Thyroid gland (tissue), 4 donors: ENCODE measurements around the gene SUPT16H. TPM values are rescaled to one million over a fixed set of nuclear protein-coding genes. Genes with fewer than 3 reads are reported as not detected.
"Not testable (repeated sequence)": the region's sequence is repeated elsewhere in the genome, so short reads cannot be mapped to it uniquely, and the experiment has no call there.

Experiments used
- DNase-seq, 2 donors: peaks; one replicate each; pipeline ENCODE4 v3.0.0-alpha.2; 2019
- H3K27ac ChIP-seq, 3 donors: fragments of 200-600 bp; sonication (generic); 1 replicate in 2 of 3; 2 replicates in 1 of 3; pipeline ENCODE4 v1.5.1; 2016 to 2019; ENCODE audit warnings: mild to moderate bottlenecking in 1 of 3, moderate library complexity in 1 of 3
- H3K27me3 ChIP-seq: fragments of 200-600 bp; sonication (generic); one replicate; pipeline ENCODE4 v1.5.1; 2019
- H3K36me3 ChIP-seq, 2 donors: fragments of 200-600 bp; sonication (generic); one replicate each; pipeline ENCODE4 v1.5.1; 2016 to 2019
- H3K4me1 ChIP-seq, 2 donors: fragments of 200-600 bp; sonication (generic); one replicate each; pipeline ENCODE4 v1.5.1; 2017 to 2019
- H3K4me3 ChIP-seq, 3 donors: fragments of 200-600 bp; sonication (generic); replicated peaks in 1 of 3; 1 replicate in 2 of 3; 2 replicates in 1 of 3; pipeline ENCODE4 v1.5.1; 2016; ENCODE audit warnings: mild to moderate bottlenecking in 1 of 3
- H3K9me3 ChIP-seq: fragments of 200-600 bp; sonication (generic); one replicate; pipeline ENCODE4 v1.5.1; 2017
- CTCF ChIP-seq, 6 experiments: fragments of 200-600 bp in 3 of 6; fragments of 450-650 bp in 3 of 6; sonication (generic) in 3 of 6; IDR thresholded peaks; one replicate each; pipeline ENCODE4 v1.5.1; 2016 to 2019; ENCODE audit warnings: antibody characterized with exemption in 6 of 6, mild to moderate bottlenecking in 2 of 6, inconsistent platforms in 1 of 6, moderate library complexity in 1 of 6
- POLR2A ChIP-seq, 2 donors: fragments of 450-650 bp; IDR thresholded peaks; one replicate each; pipeline ENCODE4 v1.6.1; 2017; ENCODE audit warnings: antibody characterized with exemption in 2 of 2, mild to moderate bottlenecking in 2 of 2, moderate library complexity in 1 of 2
- WGBS, 2 donors: methylation state at CpG; one replicate each; pipeline ENCODE4 v1.1.5; 2017; 5-methylcytosine and 5-hydroxymethylcytosine counted together
- intact Hi-C: fragments of 100-400 bp; cut with DNase I; formaldehyde crosslinking; loops from one replicate; pipeline ENCODE4 v1.15.1; 2023
- small RNA-seq: library from RNA; depleted of rRNA; stranded (forward); fragments of <200 nt; gene quantifications from one replicate; pipeline ENCODE3, GENCODE V24; 2016
- total RNA-seq, 4 donors: library from RNA; depleted of rRNA; stranded (reverse); fragments of >200 nt; gene quantifications; one replicate each; pipeline ENCODE4 v1.2.3, GENCODE V29; 2016

Gene SUPT16H
- total RNA-seq, 4 donors from 2014 or later: 58.4 to 87.0 (median 69.9) TPM

- H3K9me3 ChIP-seq: no peaks in the 10 kb centered on the region
- H3K4me1 ChIP-seq: peaks cover 0 to 4% of the 10 kb centered on the region in 2 donors
- no peak overlapping the region for H3K4me3 ChIP-seq
- no peaks in the 10 kb centered on the region for H3K36me3 ChIP-seq
- WGBS, 2 donors: 70 to 72% methylated on average over 3 of the region's 3 CpGs
- no peak for TF ChIP-seq CTCF (IDR thresholded peaks at IDR 0.05)
- no peak for TF ChIP-seq POLR2A (IDR thresholded peaks at IDR 0.05)
- no peak overlapping the region for H3K27ac ChIP-seq
- intact Hi-C loops: no loop called here
- H3K27me3 ChIP-seq: no peaks in the 10 kb centered on the region
- no peak for DNase-seq
Measured at GRCh38 chr14:21307637-21308036, 76.2 kb downstream of the SUPT16H start.

- H3K4me3 ChIP-seq, DNase-seq, H3K27me3 ChIP-seq, H3K36me3 ChIP-seq, H3K27ac ChIP-seq, intact Hi-C loops, H3K4me1 ChIP-seq, H3K9me3 ChIP-seq: not testable (repeated sequence)
- 86 to 95% methylated on average over 2 of the region's 2 CpGs for WGBS, 2 donors
Measured at GRCh38 chr14:21302836-21303140, 81.0 kb downstream of the SUPT16H start.

GRCh38 chr14:21302013-21302835, 81.6 kb downstream of the SUPT16H start:
- H3K36me3 ChIP-seq: no peaks in the 10 kb centered on the region
- peak; percentile 8 to 41 for DNase-seq
- no peaks in the 10 kb centered on the region for H3K9me3 ChIP-seq
- no peak for TF ChIP-seq POLR2A (IDR thresholded peaks at IDR 0.05)
- TF ChIP-seq CTCF (IDR thresholded peaks at IDR 0.05): no peak
- intact Hi-C loops: no loop called here
- H3K4me1 ChIP-seq: peaks cover 5 to 6% of the 10 kb centered on the region in 2 donors
- no peaks in the 10 kb centered on the region for H3K27me3 ChIP-seq
- no peak overlapping the region for H3K27ac ChIP-seq
- WGBS, 2 donors: 39 to 42% methylated on average over 8 of the region's 8 CpGs
- no peak overlapping the region for H3K4me3 ChIP-seq

Small RNAs within 50 kb of the gene (small RNA-seq; reads per million reads assigned to genes)
- gene RN7SL650P (not detected), gene SNORD8 (29,928 reads per million, percentile 100 among the genes with 10 or more reads in this experiment), gene SNORD9 (97.1 reads per million, percentile 96 among the genes with 10 or more reads in this experiment)

Other genes with a start within 250 kb of the SUPT16H start
- not detected for gene OR5AU1, start 228.0 kb downstream of the SUPT16H start, total RNA-seq
- gene HNRNPC, start 114.6 kb downstream of the SUPT16H start, total RNA-seq: 100 to 1,000 TPM; 380 to 454 (median 419) TPM
- gene RPGRIP1, start 103.9 kb downstream of the SUPT16H start, total RNA-seq: not detected
- gene CHD8, start 72.1 kb upstream of the SUPT16H start, total RNA-seq: 100 to 1,000 TPM in 1 of 4 donors, 10 to 100 TPM in 3; 64.1 to 102 (median 76.8) TPM
- 10 to 100 TPM; 26.8 to 66.8 (median 38.9) TPM for gene RAB2B, start 92.9 kb upstream of the SUPT16H start, total RNA-seq
- gene TOX4, start 93.2 kb upstream of the SUPT16H start, total RNA-seq: 10 to 100 TPM; 41.5 to 68.2 (median 52.7) TPM
- 10 to 100 TPM; 70.7 to 83.1 (median 75.4) TPM for gene METTL3, start 127.3 kb upstream of the SUPT16H start, total RNA-seq
- gene SALL2, start 142.3 kb upstream of the SUPT16H start, total RNA-seq: 10 to 100 TPM; 21.9 to 24.6 (median 22.5) TPM
- gene OR10G3, start 196.1 kb upstream of the SUPT16H start, total RNA-seq: not detected